ENCODE results near the gene PHACTR3.

The PHACTR3 gene

GRCh38 chr20:59629141-59630045 is 25.1 kb downstream of the PHACTR3 start:
- H3K4me3 ChIP-seq (ENCODE audit: low read depth, low read length): no peak overlapping the region
- TF ChIP-seq CTCF (IDR thresholded peaks at IDR 0.05; ENCODE audit: borderline replicate concordance, insufficient read depth, low read depth, low read length): no peak

DNA sequence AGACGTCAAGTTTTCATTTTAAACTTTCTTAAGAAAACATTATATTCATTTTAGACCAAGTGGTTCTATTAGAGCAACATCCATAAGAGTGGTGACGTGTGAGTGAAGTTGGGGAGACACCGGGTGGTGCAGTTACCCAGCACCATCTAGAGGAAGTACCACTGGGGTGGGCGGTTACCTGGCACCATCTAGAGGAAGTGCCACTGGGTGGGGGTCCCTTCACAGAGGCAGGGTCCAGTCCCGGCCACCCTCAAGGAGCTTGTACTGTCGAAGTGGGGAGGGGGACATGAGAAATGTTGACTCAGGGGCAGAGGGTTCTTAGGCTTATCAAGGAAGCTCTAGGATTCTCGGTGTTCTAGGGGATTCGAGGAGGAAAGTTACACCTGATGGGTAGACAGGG is 26.2 kb downstream of the PHACTR3 start:
- TF ChIP-seq CTCF (IDR thresholded peaks at IDR 0.05; ENCODE audit: borderline replicate concordance, insufficient read depth, low read depth, low read length): no peak
- no peak overlapping the region for H3K4me3 ChIP-seq (ENCODE audit: low read depth, low read length)

- H3K4me3 ChIP-seq (ENCODE audit: low read depth, low read length): no peak overlapping the region
- TF ChIP-seq CTCF (IDR thresholded peaks at IDR 0.05; ENCODE audit: borderline replicate concordance, insufficient read depth, low read depth, low read length): no peak
These were observed 27.6 kb downstream of the PHACTR3 start for GRCh38 chr20:59631751-59632540.

DNA sequence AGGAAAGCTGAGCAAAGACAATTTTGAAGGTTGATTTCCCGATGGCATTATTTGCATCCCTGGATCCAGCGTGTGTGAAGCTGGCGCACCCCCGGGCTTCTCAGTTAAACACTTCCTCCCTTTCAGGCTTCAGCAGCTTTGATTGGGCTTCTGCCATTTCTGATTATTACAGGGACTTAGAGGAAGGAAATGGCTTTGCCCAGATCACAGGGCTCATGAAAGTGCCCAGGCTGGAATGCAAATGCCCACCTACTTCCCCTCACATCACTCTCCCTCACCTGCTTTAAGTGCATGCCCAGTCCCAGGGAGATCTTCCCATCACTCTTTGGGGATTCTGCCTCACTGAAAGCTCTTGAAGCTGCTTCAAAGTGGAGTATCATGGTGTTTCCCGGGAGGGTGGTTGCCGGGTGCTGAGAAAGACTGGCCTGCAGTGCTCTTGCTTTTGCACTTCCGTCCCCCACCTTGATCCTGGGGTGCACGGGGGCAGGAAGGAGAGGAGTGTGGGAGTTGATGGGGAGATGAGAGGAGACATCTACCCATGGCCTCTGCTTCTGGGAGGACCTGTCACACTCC is 28.3 kb downstream of the PHACTR3 start:
- TF ChIP-seq CTCF (IDR thresholded peaks at IDR 0.05; ENCODE audit: borderline replicate concordance, insufficient read depth, low read depth, low read length): no peak

DNA sequence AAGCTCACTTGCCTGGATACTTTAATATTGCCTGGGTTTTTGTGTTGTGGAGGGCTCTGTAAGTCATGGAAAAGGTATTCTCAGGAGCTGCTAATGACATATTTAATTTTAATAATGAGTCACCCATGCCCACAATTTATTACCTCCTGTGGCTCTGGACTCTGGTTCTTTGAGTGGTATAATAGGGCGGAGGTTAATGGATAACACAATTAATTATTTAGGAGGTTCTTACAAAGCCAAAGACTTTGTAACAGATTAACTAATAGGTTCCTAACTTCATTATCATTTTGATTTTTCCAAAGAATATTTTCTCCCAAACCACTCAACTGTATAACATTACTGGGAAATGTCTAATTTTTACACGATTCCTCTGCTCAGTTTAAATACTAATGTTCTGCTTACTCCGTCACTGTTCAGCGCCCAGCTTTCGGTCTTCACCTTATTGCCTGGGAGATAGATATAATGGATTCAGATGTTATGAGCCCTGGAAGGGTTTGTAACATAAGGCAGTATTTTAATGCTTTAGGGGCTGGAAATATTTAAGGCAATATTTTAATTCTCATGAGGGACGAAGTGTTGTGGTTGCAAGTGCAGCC is 29.4 kb downstream of the PHACTR3 start:
- TF ChIP-seq CTCF (IDR thresholded peaks at IDR 0.05; ENCODE audit: borderline replicate concordance, insufficient read depth, low read depth, low read length): no peak
- H3K4me3 ChIP-seq (ENCODE audit: low read depth, low read length): no peak overlapping the region

More for the DNA sequence above, 28.3 kb downstream of the PHACTR3 start:
- no peak overlapping the region for H3K4me3 ChIP-seq (ENCODE audit: low read depth, low read length)

GRCh38 chr20:59634435-59635005 is 30.2 kb downstream of the PHACTR3 start:
- H3K4me3 ChIP-seq (ENCODE audit: low read depth, low read length): no peak overlapping the region
- TF ChIP-seq CTCF (IDR thresholded peaks at IDR 0.05; ENCODE audit: borderline replicate concordance, insufficient read depth, low read depth, low read length): no peak

All from GM12875 (cell line).